ENCODE data around the gene PKP2. TPM values are rescaled to one million over a fixed set of nuclear protein-coding genes. Genes with fewer than 3 reads are reported as not detected.

Gene PKP2
- total RNA-seq, 2 donors from 2014 or later: 28.0 to 35.2 TPM

GRCh38 chr12:32783029-32783428 is 113.5 kb downstream of the PKP2 start:
- Histone ChIP-seq H3K9me3 (no peaks in the 10 kb centered on the region), H3K27ac (no peak overlapping the region), H3K4me3 (no peak overlapping the region), H3K27me3 (replicated peaks; ENCODE audit: insufficient read depth) (no peaks in the 10 kb centered on the region), H3K36me3 (no peaks in the 10 kb centered on the region), H3K4me1 (replicated peaks) (no peaks in the 10 kb centered on the region)
- TF ChIP-seq POLR2AphosphoS5 (IDR thresholded peaks at IDR 0.05) (no peak), POLR2A (IDR thresholded peaks at IDR 0.05) (no peak), CTCF (IDR thresholded peaks at IDR 0.05) (no peak)
- intact Hi-C loops (cut with DNase I): no loop called here
- 52% methylated on average over 3 of the region's 3 CpGs for WGBS
- DNase-seq (ENCODE audit: low spot score): no peak

DNA sequence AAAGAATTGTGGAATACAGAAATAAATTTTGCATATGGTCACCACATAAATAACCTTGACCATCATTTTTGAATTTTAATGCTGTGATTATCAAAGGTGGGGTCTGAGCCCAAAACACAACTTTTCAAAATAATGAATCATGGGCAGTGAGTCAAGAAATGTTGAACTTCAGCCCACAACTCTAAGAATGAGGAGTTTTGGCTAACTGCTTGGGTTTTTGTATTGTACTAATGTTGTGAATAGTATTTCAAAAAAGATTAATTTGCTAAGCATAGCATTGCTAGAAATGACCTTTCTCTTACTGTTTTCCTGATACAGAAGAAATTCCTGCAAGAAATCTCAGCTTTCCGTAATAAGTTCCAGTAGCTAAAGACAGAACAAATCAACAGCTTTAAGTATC is 116.5 kb downstream of the PKP2 start:
- intact Hi-C loops (cut with DNase I): no loop called here

GRCh38 chr12:32777691-32778175 is 118.8 kb downstream of the PKP2 start:
- no peaks in the 10 kb centered on the region for H3K4me1 ChIP-seq (replicated peaks)
- no peak overlapping the region for H3K27ac ChIP-seq
- no peaks in the 10 kb centered on the region for H3K27me3 ChIP-seq (replicated peaks; ENCODE audit: insufficient read depth)
- no peak overlapping the region for H3K4me3 ChIP-seq
- 81% methylated on average over 6 of the region's 6 CpGs for WGBS
- intact Hi-C loops (cut with DNase I): no loop called here
- DNase-seq (ENCODE audit: low spot score): no peak
- H3K9me3 ChIP-seq: no peaks in the 10 kb centered on the region
- no peak for TF ChIP-seq POLR2AphosphoS5 (IDR thresholded peaks at IDR 0.05)
- no peak for TF ChIP-seq POLR2A (IDR thresholded peaks at IDR 0.05)
- TF ChIP-seq CTCF (IDR thresholded peaks at IDR 0.05): no peak
- no peaks in the 10 kb centered on the region for H3K36me3 ChIP-seq

More for the DNA sequence above, 116.5 kb downstream of the PKP2 start:
- TF ChIP-seq CTCF (IDR thresholded peaks at IDR 0.05) (no peak), POLR2AphosphoS5 (IDR thresholded peaks at IDR 0.05) (no peak), POLR2A (IDR thresholded peaks at IDR 0.05) (no peak)
- Histone ChIP-seq H3K27ac (no peak overlapping the region), H3K27me3 (replicated peaks; ENCODE audit: insufficient read depth) (no peaks in the 10 kb centered on the region), H3K9me3 (no peaks in the 10 kb centered on the region), H3K4me3 (no peak overlapping the region), H3K4me1 (replicated peaks) (no peaks in the 10 kb centered on the region), H3K36me3 (no peaks in the 10 kb centered on the region)
- 66% methylated on average over 1 of the region's 1 CpG for WGBS
- DNase-seq (ENCODE audit: low spot score): no peak

- no peaks in the 10 kb centered on the region for H3K27me3 ChIP-seq (replicated peaks; ENCODE audit: insufficient read depth)
- 66% methylated on average over 5 of the region's 5 CpGs for WGBS
- intact Hi-C loops (cut with DNase I): no loop called here
These were observed 119.4 kb downstream of the PKP2 start for GRCh38 chr12:32777159-32777558.

More at GRCh38 chr12:32777159-32777558, 119.4 kb downstream of the PKP2 start:
- Histone ChIP-seq H3K36me3 (no peaks in the 10 kb centered on the region), H3K9me3 (no peaks in the 10 kb centered on the region), H3K27ac (no peak overlapping the region), H3K4me3 (no peak overlapping the region), H3K4me1 (replicated peaks) (no peaks in the 10 kb centered on the region)
- DNase-seq (ENCODE audit: low spot score): no peak
- TF ChIP-seq POLR2AphosphoS5 (IDR thresholded peaks at IDR 0.05) (no peak), POLR2A (IDR thresholded peaks at IDR 0.05) (no peak), CTCF (IDR thresholded peaks at IDR 0.05) (no peak)

All from prostate gland (tissue), 2 donors.